Colonic mucosa (tissue), 4 donors: ENCODE measurements around the gene FOLR1. TPM values are rescaled to one million over a fixed set of nuclear protein-coding genes. Genes with fewer than 3 reads are reported as not detected.

Experiments used
- DNase-seq: peaks from one replicate; pipeline ENCODE4 v3.0.0-alpha.2; 2020
- H3K27ac ChIP-seq: fragments of 200-600 bp; one replicate; pipeline ENCODE4 v1.8.0; 2021
- H3K27me3 ChIP-seq: fragments of 200-600 bp; one replicate; pipeline ENCODE4 v1.8.0; 2021
- H3K36me3 ChIP-seq: fragments of 200-600 bp; one replicate; pipeline ENCODE4 v1.8.0; 2021
- H3K4me1 ChIP-seq: fragments of 200-600 bp; one replicate; pipeline ENCODE4 v1.8.0; 2021; ENCODE audit warnings: mild to moderate bottlenecking
- H3K4me3 ChIP-seq: fragments of 200-600 bp; one replicate; pipeline ENCODE4 v1.8.0; 2021
- H3K9ac ChIP-seq, 2 donors: one replicate each; pipeline ENCODE4 v1.7.0; 2013; ENCODE audit warnings: control low read depth in 2 of 2, low read depth in 2 of 2, low read length in 2 of 2
- H3K9me3 ChIP-seq: fragments of 200-600 bp; one replicate; pipeline ENCODE4 v1.8.0; 2021
- intact Hi-C: fragments of 100-400 bp; cut with DNase I; formaldehyde crosslinking; loops from one replicate; pipeline ENCODE4 v1.14.1; 2022
- total RNA-seq, 2 donors: library from RNA; stranded (reverse); fragmentation: NEBNext Ultra II Directional in 1 of 2; extraction: Animal tissue kit (Norgen Biotek cat#: 25700) in 1 of 2; gene quantifications; one replicate each; pipeline ENCODE4 v1.2.1, GENCODE V29; 2021
- TF ChIP-seq, protein P1 (sequence below): fragments of 200-600 bp; IDR thresholded peaks from one replicate; pipeline ENCODE4 v1.8.0; 2022; ENCODE audit warnings: antibody characterized with exemption, mild to moderate bottlenecking
- donor health status: healthy.
- donor health status: DM: no; HTN: no; CAD: no.
- donor health status: DM: no; HTN: no; CAD: no.

Gene FOLR1
- total RNA-seq, 2 donors from 2014 or later: 0.59 TPM; not detected in 1

GRCh38 chr11:72229336-72229924 lies 37.5 kb downstream of the FOLR1 start:
- intact Hi-C loops: loop anchor here (5.0 kb wide), 1 partner anchor 47 kb away; no protein-coding TSS in a partner anchor
- TF ChIP-seq, protein P1, sequence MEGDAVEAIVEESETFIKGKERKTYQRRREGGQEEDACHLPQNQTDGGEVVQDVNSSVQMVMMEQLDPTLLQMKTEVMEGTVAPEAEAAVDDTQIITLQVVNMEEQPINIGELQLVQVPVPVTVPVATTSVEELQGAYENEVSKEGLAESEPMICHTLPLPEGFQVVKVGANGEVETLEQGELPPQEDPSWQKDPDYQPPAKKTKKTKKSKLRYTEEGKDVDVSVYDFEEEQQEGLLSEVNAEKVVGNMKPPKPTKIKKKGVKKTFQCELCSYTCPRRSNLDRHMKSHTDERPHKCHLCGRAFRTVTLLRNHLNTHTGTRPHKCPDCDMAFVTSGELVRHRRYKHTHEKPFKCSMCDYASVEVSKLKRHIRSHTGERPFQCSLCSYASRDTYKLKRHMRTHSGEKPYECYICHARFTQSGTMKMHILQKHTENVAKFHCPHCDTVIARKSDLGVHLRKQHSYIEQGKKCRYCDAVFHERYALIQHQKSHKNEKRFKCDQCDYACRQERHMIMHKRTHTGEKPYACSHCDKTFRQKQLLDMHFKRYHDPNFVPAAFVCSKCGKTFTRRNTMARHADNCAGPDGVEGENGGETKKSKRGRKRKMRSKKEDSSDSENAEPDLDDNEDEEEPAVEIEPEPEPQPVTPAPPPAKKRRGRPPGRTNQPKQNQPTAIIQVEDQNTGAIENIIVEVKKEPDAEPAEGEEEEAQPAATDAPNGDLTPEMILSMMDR: no peak
- no peaks in the 10 kb centered on the region for H3K9me3 ChIP-seq
- no peak overlapping the region for H3K4me3 ChIP-seq
- no peak overlapping the region for H3K27ac ChIP-seq
- H3K27me3 ChIP-seq: no peaks in the 10 kb centered on the region
- no peaks in the 10 kb centered on the region for H3K4me1 ChIP-seq
- H3K9ac ChIP-seq: no peak overlapping the region
- peaks cover 35% of the 10 kb centered on the region for H3K36me3 ChIP-seq
- no peak for DNase-seq

- TF ChIP-seq, protein P1: no peak
- H3K9ac ChIP-seq: no peak overlapping the region
- no peaks in the 10 kb centered on the region for H3K27me3 ChIP-seq
- no peak for DNase-seq
- H3K4me3 ChIP-seq: no peak overlapping the region
- H3K9me3 ChIP-seq: no peaks in the 10 kb centered on the region
- peaks cover 36% of the 10 kb centered on the region for H3K36me3 ChIP-seq
- no peak overlapping the region for H3K27ac ChIP-seq
- intact Hi-C loops: loop anchor here (5.0 kb wide), 1 partner anchor 48 kb away; no protein-coding TSS in a partner anchor
- no peaks in the 10 kb centered on the region for H3K4me1 ChIP-seq
These were observed 38.2 kb downstream of the FOLR1 start for GRCh38 chr11:72229925-72230763.

DNA sequence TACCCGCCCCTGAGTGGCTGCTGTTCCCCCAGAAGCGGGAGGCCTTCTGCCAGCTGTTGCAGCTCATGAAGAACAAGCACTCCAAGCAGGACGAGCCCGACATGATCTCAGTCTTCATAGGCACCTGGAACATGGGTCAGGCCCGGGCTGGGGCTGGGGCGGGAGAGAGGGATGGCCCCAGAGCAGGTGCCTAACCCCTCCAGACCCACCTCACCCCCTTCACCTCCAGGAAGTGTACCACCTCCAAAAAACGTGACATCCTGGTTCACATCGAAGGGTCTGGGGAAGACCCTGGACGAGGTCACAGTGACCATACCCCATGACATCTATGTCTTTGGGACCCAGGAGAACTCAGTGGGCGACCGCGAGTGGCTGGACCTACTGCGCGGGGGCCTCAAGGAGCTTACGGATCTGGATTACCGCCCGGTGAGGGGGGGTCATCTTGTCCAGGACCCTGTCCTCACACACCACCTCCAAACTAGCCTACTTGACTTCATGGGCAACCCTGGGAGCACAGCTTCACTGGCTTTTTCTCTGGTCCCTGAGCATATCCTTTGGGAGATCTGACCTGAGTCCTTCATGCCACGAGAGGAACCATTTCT lies 38.9 kb downstream of the FOLR1 start:
- Histone ChIP-seq H3K9ac (no peak overlapping the region), H3K4me1 (no peaks in the 10 kb centered on the region), H3K9me3 (no peaks in the 10 kb centered on the region), H3K4me3 (no peak overlapping the region), H3K27ac (no peak overlapping the region), H3K27me3 (no peaks in the 10 kb centered on the region), H3K36me3 (peaks cover 43% of the 10 kb centered on the region)
- TF ChIP-seq, protein P1: no peak
- no peak for DNase-seq
- intact Hi-C loops: no loop called here

GRCh38 chr11:72231396-72232259 lies 39.7 kb downstream of the FOLR1 start:
- TF ChIP-seq, protein P1: no peak
- no peak for DNase-seq
- intact Hi-C loops: no loop called here
- no peak overlapping the region for H3K4me3 ChIP-seq
- H3K9ac ChIP-seq: no peak overlapping the region
- H3K36me3 ChIP-seq: peaks cover 44% of the 10 kb centered on the region
- H3K4me1 ChIP-seq: no peaks in the 10 kb centered on the region
- no peaks in the 10 kb centered on the region for H3K9me3 ChIP-seq
- no peaks in the 10 kb centered on the region for H3K27me3 ChIP-seq
- H3K27ac ChIP-seq: no peak overlapping the region
